ENCODE data around the gene HPS4. TPM values are rescaled to one million over a fixed set of nuclear protein-coding genes. Genes with fewer than 3 reads are reported as not detected.

The HPS4 gene
- total and polyA plus RNA-seq, 9 donors, result 18.9 to 37.8 (median 32.5) TPM

DNA sequence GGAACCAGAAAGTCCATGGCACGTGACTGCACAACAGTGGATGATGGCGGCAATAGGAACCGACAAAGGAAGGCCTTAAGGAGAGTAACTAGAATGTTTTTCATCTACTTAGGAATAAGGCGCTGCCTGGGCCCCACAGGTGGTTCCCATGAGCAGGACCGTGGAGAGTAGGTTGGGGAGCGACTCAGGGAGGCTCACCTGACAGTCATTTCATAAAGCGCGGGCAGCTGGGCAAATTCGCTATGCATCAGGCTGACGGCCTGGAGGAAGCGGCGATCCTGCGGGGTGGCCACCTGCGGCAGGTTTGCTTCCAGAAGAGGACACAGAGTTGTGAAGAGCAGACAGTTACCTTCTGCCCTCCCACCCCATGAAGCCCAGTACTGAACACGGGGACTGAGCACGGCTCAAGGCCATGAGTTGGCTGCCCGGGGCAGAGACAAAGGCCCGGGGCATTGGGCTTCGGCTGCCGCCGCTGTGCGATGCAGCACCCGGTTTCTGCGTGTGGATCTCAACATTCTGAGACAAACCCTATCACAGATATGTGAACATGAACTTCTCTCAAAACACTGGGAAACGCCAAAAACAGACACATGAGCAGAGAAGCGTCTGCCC lies 25.8 kb downstream of the HPS4 start:
- no peak for TF ChIP-seq POLR2A (IDR thresholded peaks at IDR 0.05)
- TF ChIP-seq EP300 (IDR thresholded peaks at IDR 0.05), result no peak
- TF ChIP-seq, protein P1, sequence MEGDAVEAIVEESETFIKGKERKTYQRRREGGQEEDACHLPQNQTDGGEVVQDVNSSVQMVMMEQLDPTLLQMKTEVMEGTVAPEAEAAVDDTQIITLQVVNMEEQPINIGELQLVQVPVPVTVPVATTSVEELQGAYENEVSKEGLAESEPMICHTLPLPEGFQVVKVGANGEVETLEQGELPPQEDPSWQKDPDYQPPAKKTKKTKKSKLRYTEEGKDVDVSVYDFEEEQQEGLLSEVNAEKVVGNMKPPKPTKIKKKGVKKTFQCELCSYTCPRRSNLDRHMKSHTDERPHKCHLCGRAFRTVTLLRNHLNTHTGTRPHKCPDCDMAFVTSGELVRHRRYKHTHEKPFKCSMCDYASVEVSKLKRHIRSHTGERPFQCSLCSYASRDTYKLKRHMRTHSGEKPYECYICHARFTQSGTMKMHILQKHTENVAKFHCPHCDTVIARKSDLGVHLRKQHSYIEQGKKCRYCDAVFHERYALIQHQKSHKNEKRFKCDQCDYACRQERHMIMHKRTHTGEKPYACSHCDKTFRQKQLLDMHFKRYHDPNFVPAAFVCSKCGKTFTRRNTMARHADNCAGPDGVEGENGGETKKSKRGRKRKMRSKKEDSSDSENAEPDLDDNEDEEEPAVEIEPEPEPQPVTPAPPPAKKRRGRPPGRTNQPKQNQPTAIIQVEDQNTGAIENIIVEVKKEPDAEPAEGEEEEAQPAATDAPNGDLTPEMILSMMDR (IDR thresholded peaks at IDR 0.05), result no peak
- 94 to 95% (median 95%) methylated on average over 26 of the region's 26 CpGs for WGBS, 3 donors
- Histone ChIP-seq H3K27ac (no peak overlapping the region), H3K4me1 (ENCODE audit: insufficient read depth) (peaks cover 3% of the 10 kb centered on the region), H3K36me3 (no peaks in the 10 kb centered on the region), H3K27me3 (no peaks in the 10 kb centered on the region), H3K9me3 (no peaks in the 10 kb centered on the region), H3K4me3 (no peak overlapping the region)
- intact Hi-C loops (cut with DNase I), result no loop called here
- DNase-seq, result no peak

DNA sequence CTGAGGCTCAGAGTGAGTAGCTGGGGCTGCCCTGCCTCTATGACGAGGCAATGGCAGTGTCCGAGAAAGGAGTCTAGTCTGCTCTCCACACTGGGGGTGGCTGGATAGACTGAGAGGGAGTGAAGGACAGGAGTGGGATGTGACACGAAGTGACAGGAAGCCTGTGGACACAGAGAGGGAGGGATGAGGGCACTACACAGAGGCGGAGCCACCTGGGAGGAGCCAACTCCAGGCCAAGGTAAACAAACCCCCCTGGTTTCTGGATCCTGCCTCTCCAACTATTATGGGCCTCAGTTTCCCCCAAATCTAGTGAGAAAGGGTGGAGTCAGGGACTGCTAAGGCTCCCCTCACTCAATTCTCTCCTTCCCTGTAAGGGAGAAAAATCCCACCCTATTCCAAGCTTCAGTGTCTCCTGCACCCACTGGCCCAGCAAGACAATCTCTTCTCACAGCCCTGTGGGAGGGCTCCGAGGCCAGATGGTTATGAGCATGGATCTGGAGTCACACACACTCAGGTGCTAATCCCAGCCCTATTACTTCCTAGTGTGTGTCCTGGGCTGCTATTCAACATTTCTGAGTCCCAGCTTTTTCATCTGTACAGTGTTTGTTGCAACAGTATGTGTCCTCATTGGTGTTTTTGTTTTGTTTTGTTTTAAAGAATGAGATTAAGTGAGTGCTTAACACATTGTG lies 29.6 kb downstream of the HPS4 start:
- Histone ChIP-seq H3K9me3 (no peaks in the 10 kb centered on the region), H3K27me3 (no peaks in the 10 kb centered on the region), H3K4me1 (ENCODE audit: insufficient read depth) (peaks cover 3% of the 10 kb centered on the region), H3K27ac (no peak overlapping the region), H3K4me3 (no peak overlapping the region), H3K36me3 (no peaks in the 10 kb centered on the region)
- no peak for TF ChIP-seq POLR2A (IDR thresholded peaks at IDR 0.05)
- TF ChIP-seq EP300 (IDR thresholded peaks at IDR 0.05), result no peak
- TF ChIP-seq, protein P1 (IDR thresholded peaks at IDR 0.05), result no peak
- intact Hi-C loops (cut with DNase I), result no loop called here
- no peak for DNase-seq
- 85 to 92% (median 90%) methylated on average over 5 of the region's 5 CpGs for WGBS, 3 donors

DNA sequence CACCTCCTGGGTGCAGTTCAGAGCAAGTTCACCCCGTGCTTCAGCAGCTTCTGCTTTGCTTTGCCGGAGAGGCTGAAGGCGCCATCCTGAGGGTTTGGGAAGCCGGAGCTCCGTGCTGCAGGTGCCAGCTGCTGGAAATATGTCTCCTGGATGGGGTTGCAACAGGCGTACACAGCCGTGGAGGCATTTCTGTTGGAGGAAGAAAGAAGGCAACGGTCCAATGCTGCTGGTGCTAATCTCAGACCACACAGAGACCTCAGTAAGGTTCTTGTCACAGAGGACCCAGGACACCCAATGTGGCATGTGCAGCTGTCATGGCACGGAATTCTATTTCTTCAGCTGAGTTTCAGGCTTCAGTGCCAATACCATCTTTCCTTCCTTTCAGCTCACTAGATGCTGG lies 30.4 kb downstream of the HPS4 start:
- 90 to 91% (median 91%) methylated on average over 9 of the region's 9 CpGs for WGBS, 3 donors
- DNase-seq, result no peak
- peaks cover 3% of the 10 kb centered on the region for H3K4me1 ChIP-seq (ENCODE audit: insufficient read depth)
- intact Hi-C loops (cut with DNase I), result no loop called here
- TF ChIP-seq POLR2A (IDR thresholded peaks at IDR 0.05), result no peak
- TF ChIP-seq EP300 (IDR thresholded peaks at IDR 0.05), result no peak
- TF ChIP-seq, protein P1 (IDR thresholded peaks at IDR 0.05), result no peak
- H3K4me3 ChIP-seq, result no peak overlapping the region
- no peaks in the 10 kb centered on the region for H3K36me3 ChIP-seq
- H3K27ac ChIP-seq, result no peak overlapping the region
- H3K27me3 ChIP-seq, result no peaks in the 10 kb centered on the region
- H3K9me3 ChIP-seq, result no peaks in the 10 kb centered on the region

DNA sequence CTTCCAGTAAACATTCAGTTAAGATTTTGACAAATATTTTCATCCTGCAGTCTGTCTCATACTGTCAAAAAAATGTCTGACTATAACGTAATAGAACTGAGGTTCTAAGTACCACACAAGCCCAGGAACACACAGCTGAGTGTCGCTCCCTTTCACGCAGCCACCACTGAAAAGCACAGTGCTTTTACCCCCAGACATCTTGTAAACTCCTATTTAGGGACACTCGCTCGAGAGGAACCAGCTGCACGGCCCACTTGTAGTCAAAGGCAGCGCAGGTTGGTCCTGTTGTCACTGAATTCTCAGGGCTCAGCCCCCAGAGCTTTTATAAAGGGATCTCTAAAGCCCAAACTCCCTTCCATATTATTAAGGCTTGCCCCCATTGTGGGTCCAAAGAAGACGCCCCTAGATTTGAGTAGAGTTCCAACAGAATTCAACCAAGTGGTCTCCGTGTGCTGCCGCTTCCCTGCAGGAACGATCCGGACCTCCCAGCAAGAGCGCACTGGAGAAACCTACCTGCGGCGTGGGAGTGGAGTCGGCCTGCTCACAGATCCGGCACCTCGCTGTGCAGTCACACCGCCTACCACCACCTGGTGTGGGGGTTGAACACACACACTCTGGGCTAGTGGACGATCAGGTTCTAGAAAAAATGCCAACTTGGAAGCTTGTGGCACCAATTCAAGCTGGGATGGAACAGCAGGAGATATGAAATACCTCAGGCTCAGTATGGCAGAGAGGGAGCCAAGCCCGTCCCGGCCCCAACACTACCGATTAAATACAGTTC lies 31.2 kb downstream of the HPS4 start:
- H3K4me3 ChIP-seq, result no peak overlapping the region
- H3K27me3 ChIP-seq, result no peaks in the 10 kb centered on the region
- no peak overlapping the region for H3K27ac ChIP-seq
- no peak for TF ChIP-seq EP300 (IDR thresholded peaks at IDR 0.05)
- TF ChIP-seq, protein P1 (IDR thresholded peaks at IDR 0.05), result no peak
- no peak for TF ChIP-seq POLR2A (IDR thresholded peaks at IDR 0.05)
- 90 to 93% (median 93%) methylated on average over 23 of the region's 23 CpGs for WGBS, 3 donors
- H3K9me3 ChIP-seq, result no peaks in the 10 kb centered on the region
- no peak for DNase-seq
- no peaks in the 10 kb centered on the region for H3K36me3 ChIP-seq
- H3K4me1 ChIP-seq (ENCODE audit: insufficient read depth), result peaks cover 3% of the 10 kb centered on the region
- intact Hi-C loops (cut with DNase I), result no loop called here
